HEK293T (cell line): ENCODE measurements around the gene MARK2.

ENCODE experiments used
- CTCF ChIA-PET: fragments of 350-600 bp; formaldehyde crosslinking; extraction: SDS; loops from one replicate; lab custom pipeline; 2021; ENCODE audit warnings: antibody characterized with exemption, inconsistent platforms; lab: Yijun Ruan, JAX
- POLR2A ChIA-PET: fragments of 350-600 bp; formaldehyde crosslinking; extraction: SDS; loops from one replicate; lab custom pipeline; 2020; ENCODE audit warnings: antibody characterized with exemption, inconsistent platforms; lab: Yijun Ruan, JAX
- DNase-seq: peaks from one replicate; pipeline ENCODE4 v3.0.0; 2012; ENCODE audit warnings: mixed read lengths; ENCODE audit errors: extremely low spot score
- ARNT ChIP-seq: fragments of 450-650 bp; IDR thresholded peaks from 2 replicates; pipeline ENCODE4 v1.6.1; 2017; ENCODE audit warnings: mild to moderate bottlenecking
- BHLHE40 ChIP-seq: fragments of 450-650 bp; IDR thresholded peaks from 2 replicates; pipeline ENCODE4 v1.6.1; 2016; ENCODE audit warnings: mild to moderate bottlenecking, moderate library complexity, borderline replicate concordance
- CTBP1 ChIP-seq: fragments of 450-650 bp; IDR thresholded peaks from 2 replicates; pipeline ENCODE4 v1.6.1; 2016; ENCODE audit warnings: borderline replicate concordance
- ELF4 ChIP-seq: fragments of 450-650 bp; IDR thresholded peaks from 2 replicates; pipeline ENCODE4 v1.6.1; 2017; ENCODE audit warnings: antibody characterized with exemption
- FOXA1 ChIP-seq: fragments of 450-650 bp; IDR thresholded peaks from 2 replicates; pipeline ENCODE4 v1.6.1; 2016; ENCODE audit warnings: mild to moderate bottlenecking
- FOXK2 ChIP-seq: fragments of 450-650 bp; IDR thresholded peaks from 2 replicates; pipeline ENCODE4 v1.6.1; 2016; ENCODE audit warnings: mild to moderate bottlenecking
- FOXM1 ChIP-seq: fragments of 450-650 bp; IDR thresholded peaks from 2 replicates; pipeline ENCODE4 v1.6.1; 2017; ENCODE audit warnings: mild to moderate bottlenecking, borderline replicate concordance
- HDGF ChIP-seq: fragments of 450-650 bp; IDR thresholded peaks from 2 replicates; pipeline ENCODE4 v1.6.1; 2017; ENCODE audit warnings: antibody characterized with exemption, borderline replicate concordance
- L3MBTL2 ChIP-seq: fragments of 450-650 bp; conservative IDR thresholded peaks from 2 replicates; pipeline ENCODE4 v1.6.1; 2016; ENCODE audit warnings: mild to moderate bottlenecking
- LEF1 ChIP-seq: fragments of 450-650 bp; IDR thresholded peaks from 2 replicates; pipeline ENCODE4 v1.6.1; 2017; ENCODE audit warnings: mild to moderate bottlenecking, borderline replicate concordance
- NFRKB ChIP-seq: fragments of 450-650 bp; IDR thresholded peaks from 2 replicates; pipeline ENCODE4 v1.6.1; 2016; ENCODE audit warnings: mild to moderate bottlenecking, moderate library complexity
- SP1 ChIP-seq: fragments of 450-650 bp; IDR thresholded peaks from 2 replicates; pipeline ENCODE4 v1.6.1; 2017
- SUZ12 ChIP-seq: fragments of 450-650 bp; IDR thresholded peaks from 2 replicates; pipeline ENCODE4 v1.6.1; 2016; ENCODE audit warnings: mild to moderate bottlenecking
- TARDBP ChIP-seq: fragments of 450-650 bp; IDR thresholded peaks from 2 replicates; pipeline ENCODE4 v1.6.1; 2016
- ZNF384 ChIP-seq: fragments of 450-650 bp; IDR thresholded peaks from 2 replicates; pipeline ENCODE4 v1.6.1; 2016
- TF ChIP-seq, protein P1 (sequence below): fragments of 450-650 bp; IDR thresholded peaks from 2 replicates; pipeline ENCODE4 v1.6.1; 2016

Gene MARK2

GRCh38 chr11:63873311-63873710 is 34.4 kb downstream of the MARK2 start:
- CTCF ChIA-PET: interaction anchor here (1.6 to 1.9 kb wide), 2 partner anchors 10 to 37 kb away, joined by 6 to 8 read pairs; no protein-coding TSS in a partner anchor
- POLR2A ChIA-PET: interaction anchor here (1.3 kb wide), 1 partner anchor 10 kb away, joined by 3 read pairs; no protein-coding TSS in a partner anchor
- DNase-seq: no peak
- TF ChIP-seq NFRKB: no peak
- no peak for TF ChIP-seq FOXK2
- TF ChIP-seq SP1: no peak
- TF ChIP-seq FOXM1: no peak
- TF ChIP-seq, protein P1, sequence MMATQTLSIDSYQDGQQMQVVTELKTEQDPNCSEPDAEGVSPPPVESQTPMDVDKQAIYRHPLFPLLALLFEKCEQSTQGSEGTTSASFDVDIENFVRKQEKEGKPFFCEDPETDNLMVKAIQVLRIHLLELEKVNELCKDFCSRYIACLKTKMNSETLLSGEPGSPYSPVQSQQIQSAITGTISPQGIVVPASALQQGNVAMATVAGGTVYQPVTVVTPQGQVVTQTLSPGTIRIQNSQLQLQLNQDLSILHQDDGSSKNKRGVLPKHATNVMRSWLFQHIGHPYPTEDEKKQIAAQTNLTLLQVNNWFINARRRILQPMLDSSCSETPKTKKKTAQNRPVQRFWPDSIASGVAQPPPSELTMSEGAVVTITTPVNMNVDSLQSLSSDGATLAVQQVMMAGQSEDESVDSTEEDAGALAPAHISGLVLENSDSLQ: no peak
- no peak for TF ChIP-seq FOXA1
- no peak for TF ChIP-seq HDGF
- no peak for TF ChIP-seq L3MBTL2
- TF ChIP-seq TARDBP: no peak
- TF ChIP-seq BHLHE40: no peak
- no peak for TF ChIP-seq SUZ12
- no peak for TF ChIP-seq CTBP1
- TF ChIP-seq ARNT: no peak
- TF ChIP-seq ZNF384: no peak
- no peak for TF ChIP-seq ELF4
- TF ChIP-seq LEF1: no peak

GRCh38 chr11:63874511-63874910 is 35.6 kb downstream of the MARK2 start:
- TF ChIP-seq L3MBTL2: no peak
- TF ChIP-seq NFRKB: no peak
- no peak for TF ChIP-seq ELF4
- TF ChIP-seq FOXM1: no peak
- no peak for TF ChIP-seq BHLHE40
- no peak for TF ChIP-seq TARDBP
- TF ChIP-seq ARNT: no peak
- no peak for TF ChIP-seq CTBP1
- TF ChIP-seq ZNF384: no peak
- TF ChIP-seq FOXK2: no peak
- no peak for TF ChIP-seq FOXA1
- no peak for TF ChIP-seq LEF1
- TF ChIP-seq, protein P1: no peak
- TF ChIP-seq HDGF: no peak
- TF ChIP-seq SP1: no peak
- TF ChIP-seq SUZ12: no peak
- DNase-seq: no peak
- POLR2A ChIA-PET: no interaction called here
- CTCF ChIA-PET: no interaction called here

DNA sequence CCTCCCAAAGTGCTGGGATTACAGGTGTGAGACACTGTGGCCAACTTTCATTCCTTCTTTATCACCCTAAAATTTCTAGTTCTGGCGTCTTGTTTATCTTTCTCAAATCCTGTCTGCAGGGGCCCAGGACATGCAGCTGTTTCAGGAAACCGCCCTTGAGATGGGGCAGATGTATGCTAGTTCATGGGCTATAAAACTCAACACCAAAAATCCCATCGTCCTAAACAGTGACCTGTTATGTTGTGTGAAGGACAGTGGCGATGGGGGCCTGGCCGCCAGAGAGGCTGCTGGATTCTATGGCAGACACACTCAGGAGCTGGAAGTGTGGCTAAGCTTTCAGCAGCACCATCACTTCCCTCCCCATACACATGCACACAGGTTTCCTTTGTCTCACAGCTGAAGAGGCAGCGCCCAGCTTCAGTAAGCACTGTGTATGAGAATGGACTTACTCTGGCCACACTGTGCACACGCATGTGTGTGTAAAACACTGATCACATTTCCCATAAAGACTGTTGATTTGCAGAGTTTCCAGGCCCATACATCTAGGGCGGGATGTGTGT is 36.7 kb downstream of the MARK2 start:
- DNase-seq: no peak
- POLR2A ChIA-PET: interaction anchor here (1.6 kb wide), 1 partner anchor 37 kb away, joined by 8 read pairs; the partner anchor contains the start of gene MARK2
- TF ChIP-seq, protein P1: no peak
- TF ChIP-seq FOXM1: no peak
- no peak for TF ChIP-seq FOXA1
- no peak for TF ChIP-seq LEF1
- TF ChIP-seq SUZ12: no peak
- TF ChIP-seq NFRKB: no peak
- TF ChIP-seq HDGF: no peak
- TF ChIP-seq SP1: no peak
- no peak for TF ChIP-seq ARNT
- no peak for TF ChIP-seq TARDBP
- no peak for TF ChIP-seq ZNF384
- no peak for TF ChIP-seq CTBP1
- CTCF ChIA-PET: interaction anchor here (0.7 kb wide), 1 partner anchor 51 kb away, joined by 3 read pairs; no protein-coding TSS in a partner anchor

- TF ChIP-seq L3MBTL2: no peak
- no peak for TF ChIP-seq ELF4
- no peak for TF ChIP-seq ZNF384
- TF ChIP-seq BHLHE40: no peak
- TF ChIP-seq CTBP1: no peak
- TF ChIP-seq, protein P1: no peak
- TF ChIP-seq HDGF: no peak
- no peak for TF ChIP-seq ARNT
- no peak for TF ChIP-seq FOXM1
- TF ChIP-seq SUZ12: no peak
- no peak for TF ChIP-seq TARDBP
- no peak for DNase-seq
- CTCF ChIA-PET: interaction anchor here (0.6 kb wide), 1 partner anchor 14 kb away, joined by 3 read pairs; no protein-coding TSS in a partner anchor
- POLR2A ChIA-PET: interaction anchor here (1.6 kb wide), 1 partner anchor 38 kb away, joined by 8 read pairs; the partner anchor contains the start of gene MARK2
These were observed 37.7 kb downstream of the MARK2 start for GRCh38 chr11:63876616-63877015.

GRCh38 chr11:63877658-63878241 is 38.8 kb downstream of the MARK2 start:
- ChIA-PET POLR2A (no interaction called here), CTCF (interaction anchor here (0.6 kb wide), 1 partner anchor 69 kb away, joined by 5 read pairs; no protein-coding TSS in a partner anchor)
- no peak for TF ChIP-seq LEF1
- TF ChIP-seq L3MBTL2: no peak
- no peak for TF ChIP-seq HDGF
- TF ChIP-seq ZNF384: no peak
- no peak for DNase-seq
